Neuronal stem cell (in vitro differentiated cells): Measurements from ENCODE around the gene AIFM3.

Experiments used
- DNase-seq: peaks from one replicate; pipeline ENCODE4 v3.0.0-alpha.2; 2013; ENCODE audit warnings: low spot score
- H2AFZ ChIP-seq: one replicate; pipeline ENCODE4 v1.6.1; 2013; ENCODE audit warnings: mild to moderate bottlenecking, low read length, inconsistent platforms
- H2AK5ac ChIP-seq: 2 replicates; pipeline ENCODE4 v1.6.1; 2013; ENCODE audit warnings: low read depth, mild to moderate bottlenecking, inconsistent platforms, low read length, moderate library complexity, mixed read lengths
- H2BK120ac ChIP-seq: 2 replicates; pipeline ENCODE4 v1.6.1; 2013; ENCODE audit warnings: low read depth, mild to moderate bottlenecking, inconsistent platforms, low read length, moderate library complexity, mixed read lengths
- H2BK12ac ChIP-seq: one replicate; pipeline ENCODE4 v1.6.1; 2013; ENCODE audit warnings: low read length, inconsistent platforms
- H2BK15ac ChIP-seq: 2 replicates; pipeline ENCODE4 v1.6.1; 2013; ENCODE audit warnings: mild to moderate bottlenecking, low read length, inconsistent platforms, mixed read lengths
- H2BK5ac ChIP-seq: one replicate; pipeline ENCODE4 v1.6.1; 2013; ENCODE audit warnings: inconsistent platforms, mild to moderate bottlenecking, low read length, moderate library complexity
- H3K14ac ChIP-seq: one replicate; pipeline ENCODE4 v1.6.1; 2013; ENCODE audit warnings: low read length, inconsistent platforms
- H3K18ac ChIP-seq: 2 replicates; pipeline ENCODE4 v1.6.1; 2013; ENCODE audit warnings: low read length, inconsistent platforms
- H3K23ac ChIP-seq: 2 replicates; pipeline ENCODE4 v1.6.1; 2013; ENCODE audit warnings: low read depth, mild to moderate bottlenecking, mixed read lengths, low read length, inconsistent platforms; ENCODE audit not compliant: poor library complexity
- H3K27ac ChIP-seq: replicated peaks from 3 replicates; pipeline ENCODE4 v1.5.1; 2013; ENCODE audit warnings: low read length, inconsistent platforms
- H3K27me3 ChIP-seq, 3 experiments: 2 replicates each; pipeline ENCODE4 v1.6.1; 2013; ENCODE audit warnings: low read length in 3 of 3, mild to moderate bottlenecking in 2 of 3, inconsistent platforms in 1 of 3, low read depth in 1 of 3, mixed read lengths in 1 of 3, moderate library complexity in 1 of 3; ENCODE audit not compliant: control insufficient read depth in 3 of 3, insufficient read depth in 3 of 3
- H3K36me3 ChIP-seq, 2 donors: replicated peaks in 1 of 2; 2 replicates each; pipeline ENCODE4 v1.6.1; 2013; ENCODE audit warnings: low read length in 2 of 2; ENCODE audit not compliant: control insufficient read depth in 2 of 2, insufficient read depth in 2 of 2
- H3K4ac ChIP-seq: 2 replicates; pipeline ENCODE4 v1.6.1; 2013; ENCODE audit warnings: inconsistent platforms, mild to moderate bottlenecking, low read length, moderate library complexity
- H3K4me1 ChIP-seq, 2 donors: 1 replicate in 1 of 2; 2 replicates in 1 of 2; pipeline ENCODE4 v1.6.1; 2013; ENCODE audit warnings: low read length in 2 of 2, low read depth in 1 of 2; ENCODE audit not compliant: control insufficient read depth in 2 of 2, insufficient read depth in 1 of 2
- H3K4me2 ChIP-seq: one replicate; pipeline ENCODE4 v1.6.1; 2013; ENCODE audit warnings: mild to moderate bottlenecking, low read length, inconsistent platforms; ENCODE audit not compliant: insufficient read depth, poor library complexity, severe bottlenecking
- H3K4me3 ChIP-seq, 2 donors: 2 replicates each; pipeline ENCODE4 v1.5.1; 2013; ENCODE audit warnings: low read length in 2 of 2, mild to moderate bottlenecking in 2 of 2, inconsistent platforms in 1 of 2, moderate library complexity in 1 of 2
- H3K79me1 ChIP-seq: one replicate; pipeline ENCODE4 v1.6.1; 2013; ENCODE audit warnings: low read depth, mild to moderate bottlenecking, inconsistent platforms, low read length, moderate library complexity
- H3K9ac ChIP-seq: one replicate; pipeline ENCODE4 v1.6.1; 2013; ENCODE audit warnings: mild to moderate bottlenecking, low read depth, low read length, inconsistent platforms; ENCODE audit not compliant: poor library complexity
- H3K9me3 ChIP-seq, 2 donors: replicated peaks in 1 of 2; 2 replicates each; pipeline versions ENCODE3 to v1.6.1; 2013; ENCODE audit warnings: low read length in 2 of 2, mild to moderate bottlenecking in 2 of 2, inconsistent platforms in 1 of 2, low read depth in 1 of 2, mixed read lengths in 1 of 2, moderate library complexity in 1 of 2; ENCODE audit not compliant: control insufficient read depth in 2 of 2, insufficient read depth in 1 of 2
- H4K8ac ChIP-seq: one replicate; pipeline ENCODE4 v1.6.1; 2013; ENCODE audit warnings: low read depth, mild to moderate bottlenecking, inconsistent platforms, low read length, moderate library complexity
- H4K91ac ChIP-seq: one replicate; pipeline ENCODE4 v1.6.1; 2013; ENCODE audit warnings: low read length, low read depth, mild to moderate bottlenecking, inconsistent platforms; ENCODE audit not compliant: poor library complexity
- WGBS, 2 donors: extraction: QIAGEN DNeasy Blood & Tissue Kit; methylation state at CpG; one replicate each; pipeline ENCODE4 v1.1.7; 2013; ENCODE audit warnings: missing lambda C conversion rate in 2 of 2, mixed read lengths in 1 of 2; ENCODE audit not compliant: insufficient read length in 2 of 2, insufficient replicate concordance in 1 of 2; ENCODE audit errors: extremely low coverage in 2 of 2; 5-methylcytosine and 5-hydroxymethylcytosine counted together

AIFM3 gene

DNA sequence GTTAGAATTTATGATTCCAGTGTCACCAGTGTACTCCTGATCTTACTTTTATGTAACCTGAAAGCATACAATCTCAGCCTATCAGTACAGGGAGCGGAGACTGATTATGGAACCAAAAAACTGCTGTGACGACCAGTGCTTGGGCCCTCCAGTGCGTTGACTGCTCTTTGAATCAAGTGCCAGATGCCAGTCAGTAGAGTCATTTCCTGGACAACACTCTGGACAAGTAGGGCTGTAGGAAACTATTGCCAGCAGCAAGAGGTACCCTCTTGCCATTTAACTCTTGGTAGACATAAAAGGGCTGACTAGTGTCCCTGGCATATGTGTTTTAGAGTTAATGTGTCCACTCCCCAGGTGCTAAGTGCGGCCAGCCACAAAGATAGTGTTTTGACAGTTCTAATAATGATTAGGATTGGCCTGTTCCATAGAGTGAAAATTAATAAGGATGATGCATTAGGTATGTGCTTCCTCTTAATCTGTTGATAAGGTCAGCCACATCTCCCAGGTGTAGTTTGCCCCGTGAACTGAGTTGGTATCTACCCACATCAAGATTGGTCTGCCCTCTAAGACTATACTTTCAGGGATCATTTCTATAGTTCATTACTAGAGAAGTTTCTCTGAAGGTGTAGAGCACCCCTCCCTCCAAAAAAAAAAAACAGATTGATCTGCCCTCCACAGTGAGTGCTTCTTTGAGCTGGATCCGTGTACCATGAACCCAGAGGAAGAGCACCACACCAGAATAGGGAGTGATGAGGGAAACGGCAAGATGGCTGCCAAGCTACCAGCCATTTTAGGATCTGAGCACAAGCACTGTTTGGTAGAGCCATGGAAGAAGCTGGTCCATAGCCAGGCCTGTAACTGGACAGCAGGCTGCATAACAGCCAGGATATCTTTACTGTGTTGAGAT lies 20.7 kb upstream of the AIFM3 start:
- no peak overlapping the region for H2BK5ac ChIP-seq
- no peak overlapping the region for H3K14ac ChIP-seq
- no peak overlapping the region for H2AFZ ChIP-seq
- H3K36me3 ChIP-seq = peaks cover 17 to 89% of the 10 kb centered on the region in 2 donors
- H3K79me1 ChIP-seq = peaks cover 2% of the 10 kb centered on the region
- no peak overlapping the region for H3K4me3 ChIP-seq
- no peak overlapping the region for H3K9ac ChIP-seq
- WGBS, 2 donors = no CpG with 5 or more reads among the region's 7 CpGs
- no peak overlapping the region for H3K23ac ChIP-seq
- H3K4me2 ChIP-seq = no peak overlapping the region
- no peak overlapping the region for H2BK15ac ChIP-seq
- H3K4me1 ChIP-seq = no peaks in the 10 kb centered on the region
- peaks cover 0 to 3% of the 10 kb centered on the region in 2 donors for H3K9me3 ChIP-seq
- no peak for DNase-seq
- no peak overlapping the region for H4K8ac ChIP-seq
- no peaks in the 10 kb centered on the region for H3K27me3 ChIP-seq
- no peak overlapping the region for H2AK5ac ChIP-seq
- H2BK120ac ChIP-seq = no peak overlapping the region
- H4K91ac ChIP-seq = no peak overlapping the region
- no peak overlapping the region for H3K4ac ChIP-seq
- no peak overlapping the region for H3K27ac ChIP-seq
- no peak overlapping the region for H3K18ac ChIP-seq
- no peak overlapping the region for H2BK12ac ChIP-seq

- Histone ChIP-seq H3K18ac (no peak overlapping the region), H2BK5ac (no peak overlapping the region), H3K4me1 (no peaks in the 10 kb centered on the region), H2BK12ac (no peak overlapping the region), H4K91ac (no peak overlapping the region), H3K14ac (no peak overlapping the region), H3K9me3 (peaks cover 0 to 3% of the 10 kb centered on the region in 2 donors), H3K9ac (no peak overlapping the region), H3K36me3 (peaks cover 18 to 92% of the 10 kb centered on the region in 2 donors), H2AK5ac (no peak overlapping the region), H2BK120ac (no peak overlapping the region), H2AFZ (no peak overlapping the region), H3K23ac (no peak overlapping the region), H4K8ac (no peak overlapping the region), H3K4ac (no peak overlapping the region), H2BK15ac (no peak overlapping the region), H3K4me3 (no peak overlapping the region), H3K79me1 (peaks cover 2% of the 10 kb centered on the region), H3K27ac (no peak overlapping the region), H3K27me3 (no peaks in the 10 kb centered on the region), H3K4me2 (no peak overlapping the region)
- no peak for DNase-seq
- WGBS, 2 donors = no CpG with 5 or more reads among the region's 1 CpG
Observed at GRCh38 chr22:20946991-20947390, 20.1 kb upstream of the AIFM3 start.

GRCh38 chr22:20948450-20948849 lies 18.6 kb upstream of the AIFM3 start:
- no peak overlapping the region for H3K27ac ChIP-seq

GRCh38 chr22:20948989-20949388 lies 18.1 kb upstream of the AIFM3 start:
- no peak overlapping the region for H4K8ac ChIP-seq
- H2BK5ac ChIP-seq = no peak overlapping the region
- no peak overlapping the region for H3K23ac ChIP-seq
- no peaks in the 10 kb centered on the region for H3K9me3 ChIP-seq
- DNase-seq = no peak
- H2BK120ac ChIP-seq = no peak overlapping the region
- H3K4ac ChIP-seq = no peak overlapping the region
- H3K27me3 ChIP-seq = no peaks in the 10 kb centered on the region
- no peak overlapping the region for H3K14ac ChIP-seq
- H3K27ac ChIP-seq = no peak overlapping the region
- peaks cover 2% of the 10 kb centered on the region for H3K79me1 ChIP-seq
- no peak overlapping the region for H3K18ac ChIP-seq
- no peaks in the 10 kb centered on the region for H3K4me1 ChIP-seq
- no peak overlapping the region for H2AFZ ChIP-seq
- H3K36me3 ChIP-seq = peaks cover 28 to 93% of the 10 kb centered on the region in 2 donors
- no peak overlapping the region for H2AK5ac ChIP-seq
- no CpG with 5 or more reads among the region's 5 CpGs for WGBS, 2 donors
- no peak overlapping the region for H2BK12ac ChIP-seq
- no peak overlapping the region for H4K91ac ChIP-seq
- H3K4me2 ChIP-seq = no peak overlapping the region
- no peak overlapping the region for H2BK15ac ChIP-seq
- H3K9ac ChIP-seq = no peak overlapping the region
- H3K4me3 ChIP-seq = no peak overlapping the region

More at GRCh38 chr22:20948450-20948849, 18.6 kb upstream of the AIFM3 start:
- Histone ChIP-seq H2BK12ac (no peak overlapping the region), H3K36me3 (peaks cover 26 to 93% of the 10 kb centered on the region in 2 donors), H3K27me3 (no peaks in the 10 kb centered on the region), H3K9ac (no peak overlapping the region), H3K18ac (no peak overlapping the region), H2BK120ac (no peak overlapping the region), H3K79me1 (peaks cover 2% of the 10 kb centered on the region), H3K4me2 (no peak overlapping the region), H3K23ac (no peak overlapping the region), H2AFZ (no peak overlapping the region), H3K4ac (no peak overlapping the region), H3K4me1 (no peaks in the 10 kb centered on the region), H2BK5ac (no peak overlapping the region), H3K14ac (no peak overlapping the region), H3K9me3 (no peaks in the 10 kb centered on the region), H2AK5ac (no peak overlapping the region), H4K91ac (no peak overlapping the region), H2BK15ac (no peak overlapping the region), H3K4me3 (no peak overlapping the region), H4K8ac (no peak overlapping the region)
- WGBS, 2 donors = no CpG with 5 or more reads among the region's 5 CpGs
- DNase-seq = no peak
